NB4 (cell line): ENCODE measurements around the gene VASN.

ENCODE experiments used
- CTCF ChIP-seq: IDR thresholded peaks from one replicate; pipeline ENCODE4 v1.5.1; 2012; ENCODE audit warnings: low read depth, low read length
- MAX ChIP-seq: IDR thresholded peaks from 2 replicates; pipeline ENCODE4 v1.6.1; 2011; ENCODE audit warnings: low read depth, low read length
- MYC ChIP-seq: IDR thresholded peaks from 2 replicates; pipeline ENCODE4 v1.6.1; 2011; ENCODE audit warnings: low read depth, low read length
- POLR2A ChIP-seq: IDR thresholded peaks from 2 replicates; pipeline ENCODE4 v1.6.1; 2011; ENCODE audit warnings: mild to moderate bottlenecking; ENCODE audit not compliant: insufficient read length; ENCODE audit errors: extremely low read depth

GRCh38 chr16:4414187-4414917 lies 42.7 kb downstream of the VASN start:
- TF ChIP-seq CTCF (no peak), POLR2A (no peak), MYC (no peak), MAX (no peak)
